LNCAP (cell line): Measurements from ENCODE around the gene PRDM10.

Experiments used
- CTCF ChIP-seq: fragments of 450-650 bp; IDR thresholded peaks from 2 replicates; pipeline ENCODE4 v1.5.1; 2017; ENCODE audit warnings: mild to moderate bottlenecking

The PRDM10 gene

GRCh38 chr11:130002352-130002845, at the start of gene PRDM10:
TSS of gene PRDM10 (minus strand) at chr11:130002835. CDS start at chr11:129960964, 41,871 bp downstream.
- no peak for TF ChIP-seq CTCF

- no peak for TF ChIP-seq CTCF
Observed at GRCh38 chr11:130051082-130051481, 48.4 kb upstream of the PRDM10 start.

GRCh38 chr11:130050257-130050656, 47.6 kb upstream of the PRDM10 start:
- TF ChIP-seq CTCF = no peak

- no peak for TF ChIP-seq CTCF
Observed at GRCh38 chr11:130049328-130049771, 46.7 kb upstream of the PRDM10 start.

- TF ChIP-seq CTCF = no peak
Observed at GRCh38 chr11:130047141-130047540, 44.5 kb upstream of the PRDM10 start.

- TF ChIP-seq CTCF = no peak
Observed at GRCh38 chr11:130043575-130043974, 40.9 kb upstream of the PRDM10 start.

GRCh38 chr11:130042093-130042591, 39.5 kb upstream of the PRDM10 start:
- no peak for TF ChIP-seq CTCF
